ENCODE results near the gene OR51A2.
"Not testable (repeated sequence)": the region's sequence is repeated elsewhere in the genome, so short reads cannot be mapped to it uniquely, and the experiment has no call there.

The OR51A2 gene, protein sequence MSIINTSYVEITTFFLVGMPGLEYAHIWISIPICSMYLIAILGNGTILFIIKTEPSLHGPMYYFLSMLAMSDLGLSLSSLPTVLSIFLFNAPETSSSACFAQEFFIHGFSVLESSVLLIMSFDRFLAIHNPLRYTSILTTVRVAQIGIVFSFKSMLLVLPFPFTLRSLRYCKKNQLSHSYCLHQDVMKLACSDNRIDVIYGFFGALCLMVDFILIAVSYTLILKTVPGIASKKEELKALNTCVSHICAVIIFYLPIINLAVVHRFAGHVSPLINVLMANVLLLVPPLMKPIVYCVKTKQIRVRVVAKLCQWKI

GRCh38 chr11:4955613-4956012, at the start of gene OR51A2:
Gene OR51A2 (minus strand): TSS chr11:4955713. CDS start chr11:4955713, 0 bp downstream.
- not testable (repeated sequence) for DNase-seq (ENCODE audit: low read depth, low spot score)

DNA sequence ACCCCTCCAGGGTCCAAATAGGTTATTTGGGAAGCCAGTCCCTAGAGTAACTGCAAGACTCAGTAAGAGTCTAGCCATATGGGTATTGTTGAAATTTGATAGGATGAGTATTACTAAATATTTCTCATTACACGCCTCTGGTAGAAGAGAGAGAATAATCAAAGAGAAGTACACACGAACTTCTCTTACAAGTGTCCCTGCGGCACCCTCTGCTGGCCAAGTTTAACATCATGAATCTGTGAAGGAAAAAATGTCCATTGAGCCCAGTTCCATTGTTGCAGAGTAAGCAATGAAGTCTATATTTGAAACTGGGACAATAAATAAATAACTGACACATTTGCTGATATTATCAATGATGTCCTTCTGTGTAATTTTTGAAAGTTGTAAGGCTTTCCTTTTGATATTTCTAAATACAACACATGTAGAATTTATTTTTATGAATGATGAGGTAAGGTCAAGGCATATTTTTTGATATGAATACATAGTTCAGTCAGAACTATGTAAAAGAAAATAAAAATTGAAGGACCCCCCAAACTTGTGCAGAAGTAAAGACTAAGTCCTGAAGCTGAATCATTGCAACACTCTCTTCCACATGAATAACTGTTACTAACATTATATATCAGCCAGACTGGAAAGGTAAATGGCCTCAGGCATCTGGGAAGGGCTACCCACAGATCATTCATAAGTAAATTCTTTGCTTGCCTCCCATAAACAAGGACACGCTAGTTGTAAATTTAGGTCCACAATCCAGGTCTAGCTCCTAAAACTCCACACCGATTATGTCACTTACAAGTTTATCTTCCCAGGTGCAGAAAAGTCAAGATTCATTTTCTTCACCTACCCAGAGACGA, 49.1 kb upstream of the OR51A2 start:
- DNase-seq (ENCODE audit: low read depth, low spot score): no peak

- DNase-seq (ENCODE audit: low read depth, low spot score): no peak
Measured at GRCh38 chr11:4994551-4994950, 39.0 kb upstream of the OR51A2 start, which contains the start of gene OR51L1. Gene OR51L1 (plus strand): TSS chr11:4994851. CDS start chr11:4998983, 4,132 bp downstream.

- no peak for DNase-seq (ENCODE audit: low read depth, low spot score)
Measured at GRCh38 chr11:4991060-4991459, 35.5 kb upstream of the OR51A2 start.

DNA sequence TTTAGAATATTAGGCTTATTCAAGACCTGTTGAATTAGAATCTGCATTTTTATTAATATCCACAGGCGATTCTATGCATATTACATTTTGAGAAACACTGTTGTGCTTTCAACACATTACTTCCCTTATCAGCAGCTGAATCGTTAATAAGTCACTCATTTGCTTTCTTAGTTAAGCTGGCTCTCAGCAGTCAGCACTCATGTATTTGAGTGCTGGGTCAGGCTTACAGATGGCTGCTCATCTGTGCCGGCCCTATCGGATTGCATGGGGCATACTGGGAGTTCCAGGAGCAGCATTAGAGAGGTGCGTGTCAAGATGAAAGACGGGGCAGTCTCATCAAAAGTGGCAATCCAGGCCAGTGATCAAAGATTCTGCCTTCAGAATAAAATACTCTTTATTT, 28.3 kb upstream of the OR51A2 start:
- DNase-seq (ENCODE audit: low read depth, low spot score): no peak

DNA sequence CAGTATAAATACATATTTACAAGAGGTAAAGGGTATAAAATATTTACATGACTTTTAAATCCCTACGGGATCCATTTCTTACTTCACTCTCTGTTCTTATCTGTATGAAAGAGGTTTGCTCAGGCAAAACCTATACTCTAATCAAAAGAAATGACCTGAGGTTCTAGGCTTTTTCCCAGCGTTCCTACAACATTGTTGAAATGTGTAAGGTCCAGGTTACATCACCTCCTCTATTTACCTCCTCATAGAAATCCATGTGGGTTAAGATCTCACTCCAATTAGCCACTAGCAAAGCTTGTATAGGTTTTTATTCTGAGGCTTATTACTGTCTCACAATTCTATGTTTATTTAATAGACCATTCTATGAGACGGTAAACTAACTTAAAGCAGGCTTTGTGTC, 27.2 kb upstream of the OR51A2 start:
- no peak for DNase-seq (ENCODE audit: low read depth, low spot score)

- no peak for DNase-seq (ENCODE audit: low read depth, low spot score)
Measured at GRCh38 chr11:4979036-4979435, 23.5 kb upstream of the OR51A2 start.

DNA sequence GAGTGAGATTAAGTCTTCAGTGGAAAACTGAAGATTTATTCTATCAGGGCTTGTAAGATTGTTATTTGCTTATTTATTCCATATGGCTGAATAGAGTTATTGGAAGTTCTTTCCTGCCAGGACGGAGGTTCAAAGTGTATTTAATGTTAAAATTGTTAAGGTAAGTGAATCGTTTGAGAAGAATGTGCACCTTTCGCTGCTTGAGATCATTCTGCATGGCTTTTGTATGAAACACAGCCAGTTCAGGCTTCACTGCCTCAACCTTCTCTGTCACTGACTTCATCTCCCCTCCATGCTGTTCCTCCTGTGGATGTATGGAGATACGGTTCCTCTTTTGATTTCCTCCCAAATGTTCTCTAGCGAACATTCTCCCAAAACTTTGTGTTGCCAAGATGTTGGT, 19.9 kb upstream of the OR51A2 start:
- DNase-seq (ENCODE audit: low read depth, low spot score): no peak

DNA sequence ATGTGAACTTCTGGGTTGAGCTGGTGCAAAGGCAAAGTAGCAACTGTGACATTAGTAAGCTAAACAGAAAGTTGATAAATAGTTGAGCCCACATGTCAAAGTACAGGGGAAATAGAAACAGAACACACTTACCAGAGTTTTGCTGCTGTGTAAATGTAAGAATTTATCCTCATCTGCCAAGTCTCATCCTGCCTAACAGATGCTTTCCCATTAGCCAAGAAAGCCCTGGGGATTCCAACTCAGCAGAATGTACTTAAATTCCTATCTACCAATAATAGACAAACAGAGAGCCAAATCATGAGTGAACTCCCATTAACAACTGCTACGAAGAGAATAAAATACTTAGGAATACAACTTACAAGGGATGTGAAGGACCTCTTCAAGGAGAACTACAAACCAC, 7.3 kb upstream of the OR51A2 start:
- DNase-seq (ENCODE audit: low read depth, low spot score): no peak

DNA sequence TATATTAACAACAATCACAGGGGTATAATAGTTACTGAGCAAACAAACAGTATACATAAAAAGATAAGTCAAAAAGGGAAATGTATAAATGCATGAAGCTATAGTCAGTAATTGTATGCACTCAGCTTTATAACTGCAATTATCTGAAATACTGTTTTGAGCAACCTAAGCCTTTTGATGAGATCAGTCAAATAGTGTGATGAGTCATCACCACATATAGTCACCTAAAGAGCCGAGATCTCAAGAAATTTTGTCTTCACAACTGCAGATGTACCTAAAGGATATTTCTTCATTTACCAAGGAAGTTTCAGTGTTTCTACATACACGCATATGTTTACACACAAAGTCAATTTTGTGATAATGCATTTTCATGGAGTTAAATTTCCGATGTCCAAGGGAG, 5.4 kb upstream of the OR51A2 start:
- no peak for DNase-seq (ENCODE audit: low read depth, low spot score)

- DNase-seq (ENCODE audit: low read depth, low spot score): no peak
Measured at GRCh38 chr11:4957396-4957795, 1.9 kb upstream of the OR51A2 start.

- DNase-seq (ENCODE audit: low read depth, low spot score): no peak
Measured at GRCh38 chr11:4947505-4947904, 8.0 kb downstream of the OR51A2 start, which contains the start of gene OR51A4. Gene OR51A4 (minus strand): TSS chr11:4947605. CDS start chr11:4947100, 505 bp downstream.

- no peak for DNase-seq (ENCODE audit: low read depth, low spot score)
Measured at GRCh38 chr11:4936745-4937144, 18.8 kb downstream of the OR51A2 start.

DNA sequence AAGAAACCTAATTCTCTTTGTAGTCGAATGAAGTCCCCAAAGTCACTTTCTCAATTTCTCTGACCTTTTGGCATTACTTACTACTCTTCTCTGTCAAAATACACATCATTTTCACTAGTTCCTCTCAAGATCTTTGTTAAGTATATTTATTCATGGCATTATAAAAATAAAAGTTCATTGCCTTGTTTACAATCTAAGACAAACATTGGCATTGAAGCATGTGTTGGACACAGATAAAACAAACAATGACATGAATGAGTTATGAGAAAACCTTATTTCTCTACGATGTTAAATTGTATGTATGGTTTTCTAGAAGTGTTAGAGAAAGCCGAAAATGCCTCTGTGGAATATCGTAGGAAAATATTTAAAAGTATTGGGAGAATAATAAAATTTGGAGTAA, 22.8 kb downstream of the OR51A2 start:
- no peak for DNase-seq (ENCODE audit: low read depth, low spot score)

- DNase-seq (ENCODE audit: low read depth, low spot score): no peak
Measured at GRCh38 chr11:4926608-4927007, 28.9 kb downstream of the OR51A2 start.

DNA sequence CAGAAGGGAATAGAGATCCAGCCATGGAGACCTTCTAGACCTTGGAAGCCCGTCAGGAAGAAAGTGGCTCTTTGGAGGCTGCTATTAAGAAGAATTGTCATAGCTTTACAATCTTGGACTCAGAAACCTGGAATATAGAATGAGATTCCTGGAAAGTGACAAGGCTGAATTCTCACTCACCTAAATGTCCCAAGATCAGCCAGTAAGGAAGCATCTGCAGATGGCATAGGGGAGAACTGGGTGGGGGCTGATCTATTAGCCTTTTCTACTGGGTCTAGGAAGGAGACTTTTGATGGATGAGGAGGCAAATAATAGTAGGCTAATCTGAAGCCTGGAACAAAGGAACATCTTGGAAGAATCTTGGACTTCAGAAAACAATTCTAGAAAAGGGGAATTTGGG, 31.3 kb downstream of the OR51A2 start, which contains the start of gene OR51G1:
Gene OR51G1 (minus strand): TSS at position 101 of the 400 bp plus-strand sequence. CDS start 0 bp downstream, at position 101.
- no peak for DNase-seq (ENCODE audit: low read depth, low spot score)

DNA sequence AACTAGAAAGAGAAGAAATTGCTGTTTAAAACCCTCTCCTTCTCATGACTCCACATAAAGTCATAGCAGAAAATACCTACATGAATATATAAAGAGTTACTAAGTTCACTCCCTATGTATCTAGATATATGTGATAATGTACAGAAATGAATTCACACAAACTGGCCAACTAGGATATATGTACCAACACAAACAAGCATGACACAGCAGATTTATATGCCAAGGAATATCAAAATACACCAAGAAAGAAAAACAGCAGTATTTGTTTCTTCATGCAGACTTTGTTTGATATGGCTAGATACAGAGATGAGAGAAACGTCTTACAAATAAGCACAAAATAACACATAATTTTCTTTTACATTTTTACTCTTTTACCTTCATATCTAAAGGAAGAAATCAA, 33.2 kb downstream of the OR51A2 start:
- DNase-seq (ENCODE audit: low read depth, low spot score): no peak

GRCh38 chr11:4921796-4922195, 33.7 kb downstream of the OR51A2 start:
- DNase-seq (ENCODE audit: low read depth, low spot score): no peak

GRCh38 chr11:4919250-4919649, 36.3 kb downstream of the OR51A2 start, which contains the start of gene OR51G2:
Gene OR51G2 (minus strand): TSS chr11:4919350. CDS start chr11:4915663, 3,687 bp downstream.
- DNase-seq (ENCODE audit: low read depth, low spot score): no peak

GRCh38 chr11:4916581-4916980, 38.9 kb downstream of the OR51A2 start:
- DNase-seq (ENCODE audit: low read depth, low spot score): no peak

Measured in activated CD4-positive, CD25-positive, alpha-beta regulatory T cell treated with anti-CD3 and anti-CD28 coated beads, Interleukin-2, amount 50 U/mL, for 16 hours (primary cell).